Endothelial cell of umbilical vein (primary cell): ENCODE data around the gene CAMTA1. TPM values are rescaled to one million over a fixed set of nuclear protein-coding genes. Genes with fewer than 3 reads are reported as not detected.

ENCODE experiments used
- BruUV-seq: library from RNA; stranded (reverse); fragments of 400-500 nt; replicated peaks from 2 replicates; lab custom pipeline; 2021; lab: Mats Ljungman, UMichigan
- CTCF ChIA-PET: fragments of 300-600, 350-600 bp; sonication (Branson Sonifier 250); formaldehyde crosslinking; loops from one replicate; lab custom pipeline; 2021; ENCODE audit warnings: antibody characterized with exemption, inconsistent platforms; lab: Charles Lee
- POLR2A ChIA-PET: fragments of 300-600, 350-600 bp; sonication (Branson Sonifier 250); formaldehyde crosslinking; loops from one replicate; lab custom pipeline; 2021; ENCODE audit warnings: antibody characterized with exemption, inconsistent platforms; lab: Charles Lee
- DNase-seq: peaks from one replicate; pipeline ENCODE4 v3.0.0-alpha.2; 2011; ENCODE audit warnings: low read depth, low spot score
- FAIRE-seq: peaks from 2 replicates; lab custom pipeline; 2011; peaks lifted over from hg19 to GRCh38; lab: Jason Lieb, UNC
- H2AFZ ChIP-seq: 2 replicates; pipeline ENCODE4 v1.6.0; 2012; ENCODE audit warnings: low read depth, low read length, control low read depth, inconsistent platforms
- H3K27ac ChIP-seq: 2 replicates; pipeline ENCODE4 v1.5.1; 2011; ENCODE audit warnings: low read depth, mild to moderate bottlenecking, control low read depth, low read length, moderate library complexity; ENCODE audit not compliant: insufficient read depth
- H3K27me3 ChIP-seq, 2 experiments: 2 replicates each; pipeline versions ENCODE4 v1.6.0 to v1.6.1; 2011; ENCODE audit warnings: low read length in 2 of 2, mixed read lengths in 1 of 2; ENCODE audit not compliant: control insufficient read depth in 2 of 2, insufficient read depth in 2 of 2
- H3K36me3 ChIP-seq, 2 experiments: 2 replicates in 1 of 2; 3 replicates in 1 of 2; pipeline ENCODE4 v1.5.1; 2011; ENCODE audit warnings: low read length in 2 of 2, mild to moderate bottlenecking in 1 of 2, moderate library complexity in 1 of 2; ENCODE audit not compliant: control insufficient read depth in 2 of 2, insufficient read depth in 2 of 2; ENCODE audit errors: extremely low read depth in 1 of 2
- H3K4me1 ChIP-seq: 3 replicates; pipeline ENCODE4 v1.5.1; 2011; ENCODE audit warnings: mild to moderate bottlenecking, low read length; ENCODE audit not compliant: control insufficient read depth, insufficient read depth; ENCODE audit errors: extremely low read depth
- H3K4me2 ChIP-seq: 2 replicates; pipeline ENCODE4 v1.6.1; 2011; ENCODE audit warnings: low read length, control low read depth, mixed read lengths; ENCODE audit not compliant: insufficient read depth
- H3K4me3 ChIP-seq, 3 experiments: fragments of 200-600 bp in 1 of 3; sonication (generic), shearing (Covaris generic) in 1 of 3; replicated peaks in 1 of 3; 2 replicates each; pipeline ENCODE4 v1.5.1; 2011 to 2016; ENCODE audit warnings: control low read depth in 3 of 3, low read length in 3 of 3, mild to moderate bottlenecking in 2 of 3, inconsistent platforms in 1 of 3, low read depth in 1 of 3, moderate library complexity in 1 of 3; ENCODE audit not compliant: insufficient read depth in 1 of 3
- H3K79me2 ChIP-seq: 2 replicates; pipeline ENCODE4 v1.6.0; 2012; ENCODE audit warnings: low read length, inconsistent platforms; ENCODE audit not compliant: control insufficient read depth, insufficient read depth
- H3K9ac ChIP-seq: replicated peaks from 2 replicates; pipeline ENCODE3; 2011; ENCODE audit warnings: low read length, control low read depth; ENCODE audit not compliant: insufficient read depth; ENCODE audit errors: extremely low read depth
- H3K9me1 ChIP-seq: replicated peaks from 3 replicates; pipeline ENCODE4 v1.6.0; 2011; ENCODE audit warnings: mild to moderate bottlenecking, low read length; ENCODE audit not compliant: control insufficient read depth, insufficient read depth; ENCODE audit errors: extremely low read depth
- H3K9me3 ChIP-seq: replicated peaks from 2 replicates; pipeline ENCODE4 v1.5.1; 2012; ENCODE audit warnings: low read length, inconsistent platforms; ENCODE audit not compliant: control insufficient read depth, insufficient read depth
- H4K20me1 ChIP-seq: replicated peaks from 2 replicates; pipeline ENCODE3; 2011; ENCODE audit warnings: mild to moderate bottlenecking, low read length; ENCODE audit not compliant: control insufficient read depth, insufficient read depth; ENCODE audit errors: extremely low read depth
- CTCF ChIP-seq, 2 donors: IDR thresholded peaks; 1 replicate in 1 of 2; 2 replicates in 1 of 2; pipeline ENCODE4 v1.5.1; 2011; ENCODE audit warnings: low read length in 2 of 2, mild to moderate bottlenecking in 2 of 2, moderate library complexity in 2 of 2, control low read depth in 1 of 2, inconsistent platforms in 1 of 2, low read depth in 1 of 2; ENCODE audit not compliant: insufficient read depth in 1 of 2; ENCODE audit errors: extremely low read depth in 1 of 2
- EZH2 ChIP-seq: IDR thresholded peaks from 2 replicates; pipeline ENCODE4 v1.6.1; 2012; ENCODE audit warnings: borderline replicate concordance, low read depth, mild to moderate bottlenecking, moderate library complexity, low read length, inconsistent platforms; ENCODE audit not compliant: severe bottlenecking
- FOS ChIP-seq: IDR thresholded peaks from 2 replicates; pipeline ENCODE4 v1.6.1; 2011; ENCODE audit warnings: mild to moderate bottlenecking, low read length, moderate library complexity, borderline replicate concordance; ENCODE audit not compliant: insufficient read depth
- GATA2 ChIP-seq: IDR thresholded peaks from 2 replicates; pipeline ENCODE4 v1.7.0; 2011; ENCODE audit warnings: low read depth, mild to moderate bottlenecking, moderate library complexity, mixed read lengths, low read length; ENCODE audit not compliant: insufficient read length, insufficient read depth
- JUN ChIP-seq: IDR thresholded peaks from 2 replicates; pipeline ENCODE4 v1.6.1; 2011; ENCODE audit warnings: borderline replicate concordance, low read depth; ENCODE audit not compliant: insufficient read length, insufficient read depth
- MAX ChIP-seq: IDR thresholded peaks from 2 replicates; pipeline ENCODE4 v1.6.1; 2011; ENCODE audit not compliant: insufficient read depth, insufficient read length
- MYC ChIP-seq: IDR thresholded peaks from one replicate; pipeline ENCODE4 v1.6.1; 2011; ENCODE audit warnings: mild to moderate bottlenecking, low read depth, low read length
- POLR2A ChIP-seq: IDR thresholded peaks from 2 replicates; pipeline ENCODE4 v1.6.1; 2012; ENCODE audit warnings: low read depth, mild to moderate bottlenecking, control low read depth, low read length
- POLR2AphosphoS5 ChIP-seq: IDR thresholded peaks from 2 replicates; pipeline ENCODE4 v1.6.1; 2012; ENCODE audit warnings: low read depth, mild to moderate bottlenecking, control low read depth, low read length, moderate library complexity; ENCODE audit not compliant: insufficient read depth
- dilution Hi-C: fragments of 300-500 bp; cut with MboI; formaldehyde crosslinking; loops from one replicate; pipeline ENCODE4 v1.15.0; 2019; ENCODE audit warnings: low sequenced_read_pairs; ENCODE audit not compliant: extremely low pct_ligation_motif_present
- intact Hi-C: fragments of 100-400 bp; cut with micrococcal nuclease; formaldehyde crosslinking; loops from one replicate; pipeline ENCODE4 v1.10.0; 2022
- polyA plus RNA-seq, 4 experiments: library from polyadenylated mRNA; depleted of rRNA in 3 of 4; stranded (reverse) in 3 of 4; unstranded in 1 of 4; fragments of >200 nt; gene quantifications; 2 replicates each; pipeline versions ENCODE4 v1.2.1 to v1.2.3, GENCODE V29; 2011 to 2012; ENCODE audit warnings: missing spikeins in 1 of 4
- total RNA-seq: library from RNA; stranded (reverse); gene quantifications from 2 replicates; pipeline ENCODE4 v1.2.3, GENCODE V29; 2021

Gene CAMTA1
- total and polyA plus RNA-seq, 2 donors (not counting 3 experiments of a cell fraction or from before 2014, with no cell fraction given) = 50.8 to 92.7 TPM

- Histone ChIP-seq H4K20me1 (no peaks in the 10 kb centered on the region), H3K9me3 (no peaks in the 10 kb centered on the region), H3K4me3 (no peak overlapping the region), H3K27me3 (no peaks in the 10 kb centered on the region), H3K79me2 (no peaks in the 10 kb centered on the region), H3K4me2 (no peak overlapping the region), H3K4me1 (no peaks in the 10 kb centered on the region), H3K36me3 (no peaks in the 10 kb centered on the region), H3K27ac (no peak overlapping the region), H2AFZ (no peak overlapping the region), H3K9me1 (no peaks in the 10 kb centered on the region), H3K9ac (no peak overlapping the region)
- ChIA-PET CTCF (no interaction called here), POLR2A (no interaction called here)
- dilution Hi-C loops = no loop called here
- DNase-seq (no peak), FAIRE-seq (no peak)
- no TSS peak for BruUV-seq
- no peak for TF ChIP-seq FOS
- TF ChIP-seq MYC = no peak
- TF ChIP-seq GATA2 = no peak
- TF ChIP-seq JUN = no peak
- TF ChIP-seq EZH2 = no peak
- TF ChIP-seq POLR2A = no peak
- no peak for TF ChIP-seq CTCF (IDR thresholded peaks at IDR 0.05; ENCODE audit: extremely low read depth in 1 of 2, insufficient read depth in 1 of 2, low read depth in 1 of 2, low read length in 2 of 2)
- TF ChIP-seq POLR2AphosphoS5 = no peak
- no peak for TF ChIP-seq MAX
- intact Hi-C loops = no loop called here
These were observed 802.0 kb downstream of the CAMTA1 start for GRCh38 chr1:7587108-7587772.
